ENCODE data around the gene TAS1R3.

Gene TAS1R3

GRCh38 chr1:1349256-1350012, 18.4 kb downstream of the TAS1R3 start, which contains the start of gene DVL1:
TSS of gene DVL1 (minus strand) at chr1:1349418. CDS start at chr1:1349065, 353 bp downstream.
- in situ Hi-C loops (cut with HindIII; ENCODE audit: low sequenced_read_pairs), result no loop called here

- in situ Hi-C loops (cut with HindIII; ENCODE audit: low sequenced_read_pairs), result no loop called here
These were observed 20.7 kb downstream of the TAS1R3 start for GRCh38 chr1:1351511-1352427.

- in situ Hi-C loops (cut with HindIII; ENCODE audit: low sequenced_read_pairs), result no loop called here
These were observed 21.8 kb downstream of the TAS1R3 start for GRCh38 chr1:1352786-1353388.

- in situ Hi-C loops (cut with HindIII; ENCODE audit: low sequenced_read_pairs), result no loop called here
These were observed 22.5 kb downstream of the TAS1R3 start for GRCh38 chr1:1353389-1354151.

- in situ Hi-C loops (cut with HindIII; ENCODE audit: low sequenced_read_pairs), result no loop called here
These were observed 23.5 kb downstream of the TAS1R3 start for GRCh38 chr1:1354271-1355247.

GRCh38 chr1:1355416-1355815, 24.3 kb downstream of the TAS1R3 start:
- in situ Hi-C loops (cut with HindIII; ENCODE audit: low sequenced_read_pairs), result no loop called here

GRCh38 chr1:1356166-1356795, 25.2 kb downstream of the TAS1R3 start:
- in situ Hi-C loops (cut with HindIII; ENCODE audit: low sequenced_read_pairs), result no loop called here

- in situ Hi-C loops (cut with HindIII; ENCODE audit: low sequenced_read_pairs), result no loop called here
These were observed 25.8 kb downstream of the TAS1R3 start for GRCh38 chr1:1356796-1357401.

GRCh38 chr1:1357871-1358432, 26.9 kb downstream of the TAS1R3 start:
- in situ Hi-C loops (cut with HindIII; ENCODE audit: low sequenced_read_pairs), result no loop called here

- in situ Hi-C loops (cut with HindIII; ENCODE audit: low sequenced_read_pairs), result no loop called here
These were observed 27.6 kb downstream of the TAS1R3 start, which contains the start of gene MXRA8 for GRCh38 chr1:1358433-1359271. TSS of gene MXRA8 (minus strand) at chr1:1358555. CDS start at chr1:1358504, 51 bp downstream.

GRCh38 chr1:1359308-1359663, 28.2 kb downstream of the TAS1R3 start:
- in situ Hi-C loops (cut with HindIII; ENCODE audit: low sequenced_read_pairs), result no loop called here

- in situ Hi-C loops (cut with HindIII; ENCODE audit: low sequenced_read_pairs), result no loop called here
These were observed 28.8 kb downstream of the TAS1R3 start for GRCh38 chr1:1359664-1360468.

GRCh38 chr1:1360506-1361169, 29.6 kb downstream of the TAS1R3 start:
- in situ Hi-C loops (cut with HindIII; ENCODE audit: low sequenced_read_pairs), result no loop called here

- in situ Hi-C loops (cut with HindIII; ENCODE audit: low sequenced_read_pairs), result no loop called here
These were observed 30.3 kb downstream of the TAS1R3 start for GRCh38 chr1:1361233-1361981.

- in situ Hi-C loops (cut with HindIII; ENCODE audit: low sequenced_read_pairs), result no loop called here
These were observed 30.9 kb downstream of the TAS1R3 start for GRCh38 chr1:1361982-1362423.
